Muscle layer of colon (tissue), 2 donors: Measurements from ENCODE around the gene TRIM45.

Experiments
- H3K27ac ChIP-seq: one replicate; pipeline ENCODE4 v1.7.0; 2013; ENCODE audit warnings: low read depth, mild to moderate bottlenecking, low read length, moderate library complexity
- H3K27me3 ChIP-seq, 2 donors: one replicate each; pipeline ENCODE4 v1.7.0; 2013; ENCODE audit warnings: low read length in 2 of 2, mild to moderate bottlenecking in 2 of 2; ENCODE audit not compliant: insufficient read depth in 2 of 2, control insufficient read depth in 1 of 2
- H3K36me3 ChIP-seq: one replicate; pipeline ENCODE4 v1.7.0; 2013; ENCODE audit warnings: mild to moderate bottlenecking, low read length; ENCODE audit not compliant: insufficient read depth
- H3K4me1 ChIP-seq: one replicate; pipeline ENCODE4 v1.7.0; 2013; ENCODE audit warnings: mild to moderate bottlenecking, low read length; ENCODE audit not compliant: insufficient read depth
- H3K4me3 ChIP-seq, 2 donors: one replicate each; pipeline ENCODE4 v1.7.0; 2013; ENCODE audit warnings: low read length in 2 of 2, low read depth in 1 of 2, mild to moderate bottlenecking in 1 of 2, moderate library complexity in 1 of 2
- H3K9ac ChIP-seq: one replicate; pipeline ENCODE4 v1.7.0; 2013; ENCODE audit warnings: low read length
- H3K9me3 ChIP-seq: one replicate; pipeline ENCODE4 v1.7.0; 2013; ENCODE audit warnings: mild to moderate bottlenecking, low read length
- donor health status: abdominal sarcoma.
- donor health status: Adenocarcinoma of cecum.

The TRIM45 gene

DNA sequence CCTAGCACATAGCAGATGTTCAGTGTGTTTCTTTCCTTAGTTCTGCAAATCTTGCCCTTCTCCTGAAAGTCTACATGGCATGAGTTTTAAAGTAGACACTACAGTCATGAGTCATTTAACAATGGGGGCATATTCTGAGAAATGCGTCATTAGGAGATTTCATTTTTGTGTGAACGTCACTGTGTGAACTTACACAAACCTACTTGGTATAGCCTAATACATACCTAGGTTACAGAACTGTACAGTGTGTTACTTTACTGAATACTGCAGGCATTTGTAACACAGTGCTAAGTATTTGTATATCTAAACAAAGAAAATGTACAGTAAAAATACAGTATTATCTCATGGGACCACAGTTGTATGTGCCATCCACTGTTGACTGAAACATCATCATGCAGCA, 51.4 kb downstream of the TRIM45 start:
- Histone ChIP-seq H3K27ac (no peak overlapping the region), H3K9me3 (no peaks in the 10 kb centered on the region), H3K4me1 (no peaks in the 10 kb centered on the region), H3K27me3 (no peaks in the 10 kb centered on the region), H3K4me3 (no peak overlapping the region), H3K36me3 (peaks cover 3% of the 10 kb centered on the region), H3K9ac (no peak overlapping the region)

DNA sequence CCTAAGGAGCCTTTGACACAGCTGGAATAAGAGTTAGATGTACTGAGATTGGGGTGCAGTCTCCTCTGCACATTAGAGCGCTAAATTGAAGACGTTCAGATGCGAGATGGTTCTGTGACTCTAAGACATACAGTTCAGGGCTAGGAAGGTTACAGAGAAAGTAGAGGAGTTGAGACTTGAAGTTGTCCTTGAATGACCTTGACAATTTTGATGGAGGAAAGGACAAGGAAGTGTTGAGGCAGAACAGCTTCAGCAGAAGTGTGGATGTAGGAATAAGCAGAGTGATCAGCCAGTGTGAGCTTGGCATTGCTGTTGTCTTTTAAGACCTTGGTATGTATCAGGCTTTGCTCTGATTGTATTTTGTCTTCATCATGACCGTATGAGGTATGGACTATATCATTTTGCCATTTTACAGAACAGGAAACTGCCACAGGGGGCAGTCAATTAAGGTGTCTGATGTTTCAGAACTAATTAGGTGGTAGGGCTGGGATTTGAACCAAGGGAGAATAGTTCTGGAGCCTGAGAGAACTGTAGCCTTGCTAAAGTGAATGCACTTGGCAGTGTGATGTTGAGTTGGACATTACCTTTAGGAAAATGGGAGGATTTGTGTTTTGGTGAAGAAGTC, 52.2 kb downstream of the TRIM45 start:
- no peaks in the 10 kb centered on the region for H3K27me3 ChIP-seq
- no peak overlapping the region for H3K27ac ChIP-seq
- H3K36me3 ChIP-seq, result no peaks in the 10 kb centered on the region
- H3K4me3 ChIP-seq, result no peak overlapping the region
- no peak overlapping the region for H3K9ac ChIP-seq
- H3K4me1 ChIP-seq, result no peaks in the 10 kb centered on the region
- H3K9me3 ChIP-seq, result no peaks in the 10 kb centered on the region

DNA sequence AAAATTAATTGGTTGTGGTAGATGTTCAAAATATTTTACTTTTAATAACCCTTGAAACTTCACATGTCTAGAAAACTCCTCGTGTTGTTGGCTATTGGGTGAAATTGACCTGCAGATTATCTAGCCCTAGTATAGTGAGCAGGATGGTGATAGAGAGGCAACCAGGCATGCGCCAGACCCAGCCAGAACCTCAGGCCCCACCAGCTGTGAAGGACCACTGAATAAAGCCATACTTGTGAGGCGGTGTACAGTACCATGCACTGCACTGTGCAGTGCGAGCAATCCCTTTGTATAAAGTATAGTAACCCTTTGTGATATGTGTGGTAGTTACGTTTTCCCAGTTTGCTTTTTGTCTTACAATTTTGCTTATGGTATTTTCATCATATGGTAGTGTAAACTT, 53.0 kb downstream of the TRIM45 start:
- H3K4me1 ChIP-seq, result no peaks in the 10 kb centered on the region
- no peak overlapping the region for H3K4me3 ChIP-seq
- no peak overlapping the region for H3K27ac ChIP-seq
- no peaks in the 10 kb centered on the region for H3K9me3 ChIP-seq
- no peak overlapping the region for H3K9ac ChIP-seq
- H3K27me3 ChIP-seq, result no peaks in the 10 kb centered on the region
- no peaks in the 10 kb centered on the region for H3K36me3 ChIP-seq

DNA sequence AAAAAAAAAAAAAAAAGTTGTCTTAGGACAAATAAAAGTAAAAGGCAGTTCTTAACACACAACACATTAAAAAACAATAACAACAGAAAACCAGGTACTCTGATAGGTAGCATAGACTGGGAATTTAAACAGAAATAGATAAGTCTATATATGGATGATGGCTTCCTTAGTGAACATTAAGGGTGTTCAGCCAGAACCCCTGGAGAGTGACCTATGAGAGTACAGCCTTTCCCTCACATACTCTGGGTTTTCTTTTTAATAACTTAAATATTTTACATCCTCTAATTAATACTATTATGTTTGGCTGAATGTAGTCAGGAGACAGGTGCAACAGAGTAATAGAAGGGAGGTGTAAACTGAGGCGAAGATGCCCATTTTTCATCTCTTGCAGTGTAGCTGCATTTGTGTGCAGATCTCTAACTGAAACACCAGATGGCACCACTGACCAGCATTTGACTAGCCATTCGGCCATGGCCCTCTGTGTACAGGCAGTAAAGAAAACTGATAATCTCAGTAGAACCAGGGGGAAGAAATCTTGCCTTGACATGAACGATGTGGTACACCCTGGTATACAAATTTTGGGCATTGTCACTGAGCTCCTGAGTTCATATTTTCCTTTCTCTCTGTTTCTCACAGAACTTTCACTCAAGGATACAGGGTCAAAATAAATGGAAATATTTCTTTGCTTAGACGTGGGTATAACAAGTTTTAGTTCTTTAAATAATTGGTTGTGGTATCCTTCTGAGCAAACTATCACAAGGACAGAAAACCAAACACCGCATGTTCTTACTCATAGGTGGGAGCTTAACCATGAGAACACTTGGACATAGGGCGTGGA, 53.8 kb downstream of the TRIM45 start:
- no peak overlapping the region for H3K27ac ChIP-seq
- no peak overlapping the region for H3K4me3 ChIP-seq
- no peaks in the 10 kb centered on the region for H3K36me3 ChIP-seq
- no peak overlapping the region for H3K9ac ChIP-seq
- H3K4me1 ChIP-seq, result no peaks in the 10 kb centered on the region
- H3K27me3 ChIP-seq, result no peaks in the 10 kb centered on the region
- no peaks in the 10 kb centered on the region for H3K9me3 ChIP-seq

DNA sequence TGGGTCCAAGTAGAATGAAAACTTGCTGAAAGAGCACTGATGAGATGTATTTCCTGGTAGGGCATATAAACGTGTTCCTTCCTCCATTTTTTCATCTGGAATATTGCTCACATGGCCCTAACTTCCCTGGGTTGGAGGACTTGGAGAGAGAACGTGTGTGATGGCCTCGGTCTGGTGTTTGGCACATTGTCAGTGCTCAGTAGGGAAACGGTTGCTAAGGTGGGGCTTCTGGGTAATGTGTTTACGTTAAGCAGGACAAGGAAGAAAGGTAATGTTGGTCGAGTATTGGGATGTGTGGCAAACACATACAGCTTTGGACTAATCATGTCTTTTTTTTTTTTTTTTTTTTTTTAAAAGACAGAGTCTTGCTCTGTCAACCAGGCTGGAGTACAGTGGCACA, 55.2 kb downstream of the TRIM45 start:
- Histone ChIP-seq H3K27me3 (no peaks in the 10 kb centered on the region), H3K4me1 (no peaks in the 10 kb centered on the region), H3K36me3 (no peaks in the 10 kb centered on the region), H3K9me3 (no peaks in the 10 kb centered on the region), H3K4me3 (no peak overlapping the region), H3K9ac (no peak overlapping the region), H3K27ac (no peak overlapping the region)

DNA sequence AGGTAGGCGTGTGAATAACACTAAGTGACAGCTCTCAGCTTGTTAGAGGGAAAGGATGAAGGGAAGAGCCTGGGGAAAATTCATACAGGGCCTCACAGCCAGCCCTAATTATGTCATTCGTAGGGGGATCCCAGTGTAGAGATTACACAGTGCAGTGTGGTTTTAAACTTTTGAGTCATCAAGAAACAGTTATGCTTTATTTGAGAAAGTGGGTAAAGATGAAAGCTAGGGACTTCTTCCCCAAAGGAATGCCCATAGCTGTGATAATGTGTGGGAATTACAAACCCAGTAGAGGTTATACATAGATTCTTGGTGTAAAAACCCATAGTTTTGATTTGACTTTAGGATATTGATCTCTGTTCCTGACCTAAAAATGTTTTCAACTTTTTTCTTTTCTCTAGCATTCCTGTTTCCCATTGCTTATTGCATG, 59.5 kb downstream of the TRIM45 start:
- Histone ChIP-seq H3K9ac (no peak overlapping the region), H3K36me3 (no peaks in the 10 kb centered on the region), H3K9me3 (no peaks in the 10 kb centered on the region), H3K4me1 (peaks cover 5% of the 10 kb centered on the region), H3K4me3 (no peak overlapping the region), H3K27ac (no peak overlapping the region), H3K27me3 (no peaks in the 10 kb centered on the region)
